CD14-positive monocyte (primary cell): ENCODE data around the gene ATP11A. TPM values are rescaled to one million over a fixed set of nuclear protein-coding genes. Genes with fewer than 3 reads are reported as not detected.

Experiments
- DNase-seq, 3 donors: peaks; one replicate each; pipeline ENCODE4 v3.0.0-alpha.2; 2011 to 2022
- H2AFZ ChIP-seq: 2 replicates; pipeline ENCODE4 v1.6.0; 2012; ENCODE audit warnings: mild to moderate bottlenecking, low read depth, low read length, inconsistent platforms; ENCODE audit not compliant: insufficient read depth, poor library complexity, severe bottlenecking
- H3K27ac ChIP-seq, 2 donors: 1 replicate in 1 of 2; 2 replicates in 1 of 2; pipeline ENCODE4 v1.5.1; 2012 to 2013; ENCODE audit warnings: low read length in 2 of 2, control low read depth in 1 of 2, inconsistent platforms in 1 of 2, low read depth in 1 of 2, mild to moderate bottlenecking in 1 of 2
- H3K27me3 ChIP-seq, 2 donors: one replicate each; pipeline versions ENCODE4 v1.6.0 to v1.6.1; 2011 to 2013; ENCODE audit warnings: low read length in 2 of 2; ENCODE audit not compliant: control insufficient read depth in 2 of 2, insufficient read depth in 2 of 2
- H3K36me3 ChIP-seq, 2 donors: replicated peaks in 1 of 2; 1 replicate in 1 of 2; 2 replicates in 1 of 2; pipeline versions ENCODE4 v1.5.1 to v1.6.1; 2012 to 2013; ENCODE audit warnings: low read length in 2 of 2, control low read depth in 1 of 2, inconsistent platforms in 1 of 2, mild to moderate bottlenecking in 1 of 2; ENCODE audit not compliant: insufficient read depth in 2 of 2, control insufficient read depth in 1 of 2
- H3K4me1 ChIP-seq, 2 donors: 1 replicate in 1 of 2; 2 replicates in 1 of 2; pipeline versions ENCODE4 v1.5.1 to v1.6.1; 2012 to 2013; ENCODE audit warnings: low read length in 2 of 2, control low read depth in 1 of 2, inconsistent platforms in 1 of 2, mild to moderate bottlenecking in 1 of 2, moderate library complexity in 1 of 2; ENCODE audit not compliant: insufficient read depth in 2 of 2, control insufficient read depth in 1 of 2
- H3K4me2 ChIP-seq: replicated peaks from 2 replicates; pipeline ENCODE3; 2012; ENCODE audit warnings: low read length, moderate library complexity, mild to moderate bottlenecking; ENCODE audit not compliant: poor library complexity, severe bottlenecking; ENCODE audit errors: extremely low read depth
- H3K4me3 ChIP-seq, 3 experiments: fragments of 200-600 bp in 1 of 3; sonication (generic) in 1 of 3; replicated peaks in 1 of 3; 1 replicate in 2 of 3; 2 replicates in 1 of 3; pipeline ENCODE4 v1.5.1; 2011 to 2013; ENCODE audit warnings: low read length in 3 of 3, mild to moderate bottlenecking in 3 of 3, control low read depth in 2 of 3, low read depth in 2 of 3, inconsistent platforms in 1 of 3, moderate library complexity in 1 of 3
- H3K79me2 ChIP-seq: 2 replicates; pipeline ENCODE4 v1.6.0; 2012; ENCODE audit warnings: mild to moderate bottlenecking, control low read depth, inconsistent platforms, low read length, moderate library complexity; ENCODE audit not compliant: insufficient read depth
- H3K9ac ChIP-seq: 2 replicates; pipeline ENCODE4 v1.6.0; 2017; ENCODE audit warnings: low read length, mild to moderate bottlenecking; ENCODE audit not compliant: insufficient read depth, poor library complexity, severe bottlenecking
- H3K9me3 ChIP-seq, 2 donors: replicated peaks in 1 of 2; 1 replicate in 1 of 2; 2 replicates in 1 of 2; pipeline versions ENCODE4 v1.5.1 to v1.6.1; 2012 to 2013; ENCODE audit warnings: low read length in 2 of 2, control low read depth in 1 of 2; ENCODE audit not compliant: control insufficient read depth in 1 of 2, insufficient read depth in 1 of 2
- H4K20me1 ChIP-seq: 2 replicates; pipeline ENCODE4 v1.6.0; 2012; ENCODE audit warnings: mild to moderate bottlenecking, low read length, control low read depth, moderate library complexity; ENCODE audit not compliant: insufficient read depth
- H3K27ac Mint-ChIP-seq, 7 donors: one replicate each; pipeline ENCODE4 v1.8.0; 2020; ENCODE audit warnings: mild to moderate bottlenecking in 7 of 7, mixed read lengths in 7 of 7, moderate library complexity in 6 of 7, inconsistent platforms in 2 of 7
- H3K27me3 Mint-ChIP-seq, 3 donors: one replicate each; pipeline ENCODE4 v1.8.0; 2021 to 2022; ENCODE audit warnings: low read depth in 3 of 3, mild to moderate bottlenecking in 3 of 3, mixed read lengths in 3 of 3, moderate library complexity in 3 of 3, inconsistent platforms in 1 of 3
- H3K36me3 Mint-ChIP-seq, 2 donors: one replicate each; pipeline ENCODE4 v1.8.0; 2020; ENCODE audit warnings: mixed read lengths in 2 of 2, inconsistent platforms in 1 of 2, mild to moderate bottlenecking in 1 of 2
- H3K4me1 Mint-ChIP-seq: one replicate; pipeline ENCODE4 v1.8.0; 2020; ENCODE audit warnings: mild to moderate bottlenecking, mixed read lengths
- H3K4me3 Mint-ChIP-seq, 2 donors: one replicate each; pipeline ENCODE4 v1.8.0; 2020; ENCODE audit warnings: mild to moderate bottlenecking in 2 of 2, mixed read lengths in 2 of 2, moderate library complexity in 1 of 2
- H3K9me3 Mint-ChIP-seq, 7 donors: one replicate each; pipeline ENCODE4 v1.8.0; 2020 to 2022; ENCODE audit warnings: mixed read lengths in 7 of 7, mild to moderate bottlenecking in 6 of 7, moderate library complexity in 6 of 7, inconsistent platforms in 2 of 7
- WGBS: methylation state at CpG from one replicate; pipeline ENCODE4 v1.1.5; 2013; ENCODE audit warnings: missing lambda C conversion rate; ENCODE audit not compliant: insufficient coverage; 5-methylcytosine and 5-hydroxymethylcytosine counted together
- intact Hi-C, 2 donors: fragments of 100-400 bp; cut with micrococcal nuclease; formaldehyde crosslinking; loops; one replicate each; pipeline versions ENCODE4 v1.15.0 to v1.15.1; 2023
- polyA plus RNA-seq, 3 donors: library from polyadenylated mRNA; depleted of rRNA in 1 of 3; unstranded in 2 of 3; stranded (reverse) in 1 of 3; fragments of 300-500 nt in 2 of 3; fragments of >200 nt in 1 of 3; fragmentation: Illumina TruSeq in 2 of 3; gene quantifications; 1 replicate in 2 of 3; 2 replicates in 1 of 3; pipeline ENCODE4 v1.2.3, GENCODE V29; 2012 to 2021
- TF ChIP-seq, protein P1 (sequence below): fragments of 200-600 bp; IDR thresholded peaks from one replicate; pipeline ENCODE4 v1.8.0; 2022; ENCODE audit warnings: antibody characterized with exemption, mild to moderate bottlenecking

The ATP11A gene
- polyA plus RNA-seq, 3 donors = 7.2 to 45.4 (median 7.6) TPM

- H3K4me1 ChIP-seq = no peaks in the 10 kb centered on the region
These were observed 142.0 kb downstream of the ATP11A start for GRCh38 chr13:112831801-112832200.

DNA sequence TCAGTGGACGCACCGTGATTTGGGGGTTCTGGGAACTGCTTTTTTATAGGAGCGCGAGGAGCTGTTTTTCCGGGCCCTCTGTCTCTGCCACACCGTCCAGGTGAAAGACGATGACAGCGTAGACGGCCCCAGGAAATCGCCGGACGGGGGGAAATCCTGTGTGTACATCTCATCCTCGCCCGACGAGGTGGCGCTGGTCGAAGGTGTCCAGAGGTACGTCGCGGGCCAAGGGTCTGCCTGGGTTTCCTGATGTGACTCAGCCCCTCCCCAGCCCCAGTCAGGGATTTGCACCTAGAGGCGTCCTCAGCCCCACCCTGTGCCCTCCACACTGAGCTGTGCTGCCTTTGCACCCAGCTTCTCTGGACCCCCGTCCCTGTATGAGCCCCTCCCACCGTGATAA lies 143.0 kb downstream of the ATP11A start:
- no peaks in the 10 kb centered on the region for H3K79me2 ChIP-seq
- peaks cover 93 to 100% of the 10 kb centered on the region in 2 donors for H3K36me3 ChIP-seq
- H3K9me3 Mint-ChIP-seq = peaks cover 0 to 7% (median 0%) of the 10 kb centered on the region in 7 donors
- no peaks in the 10 kb centered on the region for H3K9me3 ChIP-seq
- H3K27me3 ChIP-seq = no peaks in the 10 kb centered on the region
- peaks cover 0 to 2% (median 1%) of the 10 kb centered on the region in 3 donors for H3K27me3 Mint-ChIP-seq
- no peaks in the 10 kb centered on the region for H3K4me1 ChIP-seq
- H4K20me1 ChIP-seq = peaks cover 9% of the 10 kb centered on the region
- DNase-seq = no peak
- H3K27ac ChIP-seq = no peak overlapping the region
- no peak overlapping the region for H2AFZ ChIP-seq
- H3K27ac Mint-ChIP-seq = peak overlapping the region in 1 of 7 donors; percentile 49
- H3K9ac ChIP-seq = no peak overlapping the region
- H3K4me2 ChIP-seq = no peak overlapping the region
- whole genome bisulfite sequencing = 97% methylated on average over 20 of the region's 23 CpGs
- H3K4me3 Mint-ChIP-seq = no peak overlapping the region
- H3K36me3 Mint-ChIP-seq = peaks cover 91 to 99% of the 10 kb centered on the region in 2 donors
- H3K4me1 Mint-ChIP-seq = no peaks in the 10 kb centered on the region
- TF ChIP-seq, protein P1, sequence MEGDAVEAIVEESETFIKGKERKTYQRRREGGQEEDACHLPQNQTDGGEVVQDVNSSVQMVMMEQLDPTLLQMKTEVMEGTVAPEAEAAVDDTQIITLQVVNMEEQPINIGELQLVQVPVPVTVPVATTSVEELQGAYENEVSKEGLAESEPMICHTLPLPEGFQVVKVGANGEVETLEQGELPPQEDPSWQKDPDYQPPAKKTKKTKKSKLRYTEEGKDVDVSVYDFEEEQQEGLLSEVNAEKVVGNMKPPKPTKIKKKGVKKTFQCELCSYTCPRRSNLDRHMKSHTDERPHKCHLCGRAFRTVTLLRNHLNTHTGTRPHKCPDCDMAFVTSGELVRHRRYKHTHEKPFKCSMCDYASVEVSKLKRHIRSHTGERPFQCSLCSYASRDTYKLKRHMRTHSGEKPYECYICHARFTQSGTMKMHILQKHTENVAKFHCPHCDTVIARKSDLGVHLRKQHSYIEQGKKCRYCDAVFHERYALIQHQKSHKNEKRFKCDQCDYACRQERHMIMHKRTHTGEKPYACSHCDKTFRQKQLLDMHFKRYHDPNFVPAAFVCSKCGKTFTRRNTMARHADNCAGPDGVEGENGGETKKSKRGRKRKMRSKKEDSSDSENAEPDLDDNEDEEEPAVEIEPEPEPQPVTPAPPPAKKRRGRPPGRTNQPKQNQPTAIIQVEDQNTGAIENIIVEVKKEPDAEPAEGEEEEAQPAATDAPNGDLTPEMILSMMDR = no peak
- no peak overlapping the region for H3K4me3 ChIP-seq
- intact Hi-C loops = no loop called here

More at GRCh38 chr13:112831801-112832200, 142.0 kb downstream of the ATP11A start:
- Histone ChIP-seq H4K20me1 (peaks cover 8% of the 10 kb centered on the region), H3K36me3 (peaks cover 93 to 100% of the 10 kb centered on the region in 2 donors), H3K27me3 (no peaks in the 10 kb centered on the region), H3K4me3 (no peak overlapping the region), H3K4me2 (no peak overlapping the region), H3K9me3 (no peaks in the 10 kb centered on the region), H2AFZ (no peak overlapping the region), H3K79me2 (no peaks in the 10 kb centered on the region), H3K9ac (no peak overlapping the region), H3K27ac (no peak overlapping the region)
- peaks cover 0 to 7% (median 0%) of the 10 kb centered on the region in 7 donors for H3K9me3 Mint-ChIP-seq
- TF ChIP-seq, protein P1 = no peak
- no peak overlapping the region for H3K4me3 Mint-ChIP-seq
- peaks cover 91 to 99% of the 10 kb centered on the region in 2 donors for H3K36me3 Mint-ChIP-seq
- H3K4me1 Mint-ChIP-seq = no peaks in the 10 kb centered on the region
- WGBS = 96% methylated on average over 13 of the region's 13 CpGs
- H3K27me3 Mint-ChIP-seq = peaks cover 0 to 2% (median 1%) of the 10 kb centered on the region in 3 donors
- DNase-seq = no peak
- H3K27ac Mint-ChIP-seq = peak overlapping the region in 1 of 7 donors; percentile 15
- intact Hi-C loops = no loop called here
